Glutamatergic neuron (in vitro differentiated cells): ENCODE results near the gene GPC6. TPM values are rescaled to one million over a fixed set of nuclear protein-coding genes. Genes with fewer than 3 reads are reported as not detected.

Source experiments
- DNase-seq: peaks from one replicate; pipeline ENCODE4 v3.0.0; 2022
- H3K27ac Mint-ChIP-seq: one replicate; pipeline ENCODE4 v1.8.0; 2020; ENCODE audit warnings: mild to moderate bottlenecking, mixed read lengths, inconsistent platforms; ENCODE audit not compliant: unreplicated experiment
- H3K27me3 Mint-ChIP-seq: one replicate; pipeline ENCODE4 v1.8.0; 2020; ENCODE audit warnings: mild to moderate bottlenecking, moderate library complexity, mixed read lengths, inconsistent platforms; ENCODE audit not compliant: unreplicated experiment
- H3K36me3 Mint-ChIP-seq: one replicate; pipeline ENCODE4 v1.8.0; 2020; ENCODE audit warnings: mild to moderate bottlenecking, mixed read lengths, inconsistent platforms; ENCODE audit not compliant: unreplicated experiment
- H3K4me1 Mint-ChIP-seq: one replicate; pipeline ENCODE4 v1.8.0; 2020; ENCODE audit warnings: mild to moderate bottlenecking, low read depth, mixed read lengths, inconsistent platforms; ENCODE audit not compliant: unreplicated experiment
- H3K4me3 Mint-ChIP-seq: one replicate; pipeline ENCODE4 v1.8.0; 2020; ENCODE audit warnings: mild to moderate bottlenecking, mixed read lengths, inconsistent platforms; ENCODE audit not compliant: unreplicated experiment
- H3K9me3 Mint-ChIP-seq: one replicate; pipeline ENCODE4 v1.8.0; 2020; ENCODE audit warnings: mild to moderate bottlenecking, moderate library complexity, mixed read lengths, inconsistent platforms; ENCODE audit not compliant: unreplicated experiment
- total RNA-seq: library from RNA; stranded (reverse); fragmentation: NEBNext Ultra II Directional; extraction: Animal tissue kit (Norgen Biotek cat#: 25700); gene quantifications from one replicate; pipeline ENCODE4 v1.2.1, GENCODE V29; 2021; ENCODE audit not compliant: unreplicated experiment
- TF ChIP-seq, protein P1 (sequence below): fragments of 200-600 bp; sonication (generic); IDR thresholded peaks from one replicate; pipeline ENCODE4 v1.5.0; 2021; ENCODE audit not compliant: partially characterized antibody, unreplicated experiment

The GPC6 gene
- total RNA-seq, 1 donor from 2014 or later = 11.8 TPM

DNA sequence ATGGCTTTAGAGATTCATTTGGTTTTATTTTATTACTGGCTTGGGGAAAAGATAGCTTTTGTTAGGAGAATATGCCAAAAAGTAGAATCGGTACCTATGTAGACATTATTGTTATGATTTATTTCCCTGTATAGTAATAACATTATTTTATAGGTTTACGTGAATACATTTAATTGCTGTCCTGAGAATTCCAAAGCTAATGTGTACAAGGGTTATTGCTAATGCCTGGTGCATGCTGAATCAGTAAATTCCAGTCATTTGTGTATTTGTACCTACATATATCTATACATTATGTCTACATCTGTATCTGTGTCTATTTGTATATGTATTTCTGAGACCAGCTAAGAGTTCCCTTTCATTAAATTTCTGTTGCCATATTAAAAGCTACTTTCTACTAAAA lies 550.9 kb downstream of the GPC6 start:
- Mint-ChIP-seq H3K27ac (no peak overlapping the region), H3K27me3 (no peaks in the 10 kb centered on the region), H3K36me3 (no peaks in the 10 kb centered on the region), H3K9me3 (no peaks in the 10 kb centered on the region), H3K4me1 (peaks cover 2% of the 10 kb centered on the region), H3K4me3 (no peak overlapping the region)
- TF ChIP-seq, protein P1, sequence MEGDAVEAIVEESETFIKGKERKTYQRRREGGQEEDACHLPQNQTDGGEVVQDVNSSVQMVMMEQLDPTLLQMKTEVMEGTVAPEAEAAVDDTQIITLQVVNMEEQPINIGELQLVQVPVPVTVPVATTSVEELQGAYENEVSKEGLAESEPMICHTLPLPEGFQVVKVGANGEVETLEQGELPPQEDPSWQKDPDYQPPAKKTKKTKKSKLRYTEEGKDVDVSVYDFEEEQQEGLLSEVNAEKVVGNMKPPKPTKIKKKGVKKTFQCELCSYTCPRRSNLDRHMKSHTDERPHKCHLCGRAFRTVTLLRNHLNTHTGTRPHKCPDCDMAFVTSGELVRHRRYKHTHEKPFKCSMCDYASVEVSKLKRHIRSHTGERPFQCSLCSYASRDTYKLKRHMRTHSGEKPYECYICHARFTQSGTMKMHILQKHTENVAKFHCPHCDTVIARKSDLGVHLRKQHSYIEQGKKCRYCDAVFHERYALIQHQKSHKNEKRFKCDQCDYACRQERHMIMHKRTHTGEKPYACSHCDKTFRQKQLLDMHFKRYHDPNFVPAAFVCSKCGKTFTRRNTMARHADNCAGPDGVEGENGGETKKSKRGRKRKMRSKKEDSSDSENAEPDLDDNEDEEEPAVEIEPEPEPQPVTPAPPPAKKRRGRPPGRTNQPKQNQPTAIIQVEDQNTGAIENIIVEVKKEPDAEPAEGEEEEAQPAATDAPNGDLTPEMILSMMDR = no peak
- no peak for DNase-seq

DNA sequence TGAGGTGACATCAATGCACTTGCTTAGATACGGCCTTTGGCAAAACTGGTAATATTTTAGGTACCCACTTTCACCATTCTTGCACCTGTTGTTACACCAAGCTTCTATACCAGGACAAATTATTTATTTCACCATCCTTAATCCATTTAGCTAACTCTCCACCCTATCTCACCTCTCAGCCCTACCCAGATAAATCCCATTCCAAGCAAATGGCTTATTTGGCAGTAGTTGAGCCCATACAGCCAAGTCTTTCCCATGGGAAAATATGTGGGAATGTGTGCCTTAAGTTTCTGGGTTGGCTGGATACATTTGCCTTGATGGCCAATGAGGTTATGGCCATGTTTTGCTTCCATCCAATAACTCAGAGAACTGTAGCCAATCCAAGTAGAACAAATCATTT lies 551.9 kb downstream of the GPC6 start:
- no peaks in the 10 kb centered on the region for H3K36me3 Mint-ChIP-seq
- no peak overlapping the region for H3K27ac Mint-ChIP-seq
- TF ChIP-seq, protein P1 = no peak

DNA sequence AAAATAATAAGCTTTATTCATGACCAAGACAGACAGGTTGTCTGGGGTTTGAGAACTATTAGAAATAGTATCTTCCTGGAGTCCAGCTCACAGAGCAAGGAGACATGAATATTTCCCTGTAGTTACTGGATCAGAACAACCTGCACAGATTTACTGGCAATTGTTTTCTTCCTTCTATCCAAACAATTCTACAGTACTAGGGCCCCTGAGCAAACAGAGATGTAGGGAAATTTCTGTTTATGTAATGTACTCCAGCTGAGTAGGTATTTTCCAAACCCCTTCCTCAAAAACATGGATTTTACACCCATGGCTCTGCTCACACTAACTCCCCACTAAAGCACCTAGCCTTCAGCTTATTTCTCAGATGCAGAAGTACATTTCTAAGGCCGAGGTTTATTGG lies 557.6 kb downstream of the GPC6 start:
- Mint-ChIP-seq H3K27me3 (no peaks in the 10 kb centered on the region), H3K9me3 (no peaks in the 10 kb centered on the region), H3K27ac (no peak overlapping the region), H3K4me1 (peaks cover 3% of the 10 kb centered on the region), H3K36me3 (no peaks in the 10 kb centered on the region), H3K4me3 (no peak overlapping the region)
- TF ChIP-seq, protein P1 = no peak
- no peak for DNase-seq

More for the DNA sequence above, 551.9 kb downstream of the GPC6 start:
- Mint-ChIP-seq H3K27me3 (no peaks in the 10 kb centered on the region), H3K9me3 (no peaks in the 10 kb centered on the region), H3K4me3 (no peak overlapping the region), H3K4me1 (no peaks in the 10 kb centered on the region)
- DNase-seq = no peak

DNA sequence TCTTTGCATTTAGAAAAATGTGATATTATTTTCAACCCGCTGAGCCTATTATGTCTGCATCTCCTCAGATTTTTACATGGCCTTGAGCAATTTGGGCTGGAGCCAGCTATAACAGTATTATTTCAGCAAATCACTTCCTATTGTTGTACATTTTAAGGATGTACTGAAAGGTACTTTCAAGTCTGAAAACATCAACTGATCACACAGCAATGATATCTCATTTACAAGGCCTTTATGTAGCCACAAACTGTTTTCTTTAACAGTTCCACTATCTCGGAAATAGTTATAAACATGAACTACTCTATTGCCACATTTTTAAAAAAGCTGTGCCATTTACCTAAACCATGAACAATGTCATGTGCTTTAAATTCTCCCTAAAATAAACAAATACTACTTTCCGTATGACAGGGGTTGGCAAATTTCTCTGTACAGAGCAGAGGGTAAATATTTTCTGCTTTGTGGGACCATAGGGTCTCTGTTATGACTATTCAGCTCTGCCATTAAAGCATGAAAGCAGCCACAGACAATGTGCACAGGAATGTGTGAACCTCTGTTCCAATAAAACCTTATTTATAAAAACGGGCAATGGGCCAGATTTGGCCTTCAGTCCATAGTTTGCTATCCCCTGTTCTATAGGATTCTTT lies 560.4 kb downstream of the GPC6 start:
- DNase-seq = no peak
- no peak overlapping the region for H3K4me3 Mint-ChIP-seq
- no peaks in the 10 kb centered on the region for H3K27me3 Mint-ChIP-seq

DNA sequence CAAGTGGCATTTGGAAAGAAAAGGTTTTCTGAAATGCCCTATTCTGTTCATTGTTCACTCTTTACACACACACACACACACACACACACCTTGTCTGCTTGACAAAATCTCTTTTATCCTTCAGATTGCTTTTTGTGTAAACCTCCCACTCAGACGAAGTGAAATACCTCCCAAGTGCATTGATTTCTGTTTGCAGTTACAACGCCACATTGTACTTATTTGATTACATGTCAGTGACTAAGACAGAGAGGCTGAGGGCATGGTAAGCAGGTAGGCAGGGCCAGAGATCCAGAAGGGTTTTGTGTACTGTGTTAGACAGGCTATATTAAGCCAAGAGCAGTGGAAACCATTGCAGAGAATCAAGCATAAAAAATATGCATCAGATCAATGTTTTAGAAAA lies 561.8 kb downstream of the GPC6 start:
- DNase-seq = no peak
- H3K27me3 Mint-ChIP-seq = no peaks in the 10 kb centered on the region
- no peak overlapping the region for H3K27ac Mint-ChIP-seq
- no peaks in the 10 kb centered on the region for H3K36me3 Mint-ChIP-seq
- TF ChIP-seq, protein P1 = no peak
- H3K4me3 Mint-ChIP-seq = no peak overlapping the region
- H3K9me3 Mint-ChIP-seq = no peaks in the 10 kb centered on the region
- H3K4me1 Mint-ChIP-seq = peaks cover 3% of the 10 kb centered on the region

More for the DNA sequence above, 560.4 kb downstream of the GPC6 start:
- H3K27ac Mint-ChIP-seq = no peak overlapping the region
- TF ChIP-seq, protein P1 = no peak
- peaks cover 3% of the 10 kb centered on the region for H3K4me1 Mint-ChIP-seq
- H3K36me3 Mint-ChIP-seq = no peaks in the 10 kb centered on the region
- no peaks in the 10 kb centered on the region for H3K9me3 Mint-ChIP-seq
